Panc1 (cell line): ENCODE results near the gene VWA3B.

ENCODE experiments used
- POLR2AphosphoS5 ChIP-seq: IDR thresholded peaks from 2 replicates; pipeline ENCODE4 v1.6.1; 2012; ENCODE audit warnings: mild to moderate bottlenecking, low read depth, low read length, moderate library complexity
- SIN3A ChIP-seq: IDR thresholded peaks from 2 replicates; pipeline ENCODE4 v1.6.1; 2012; ENCODE audit warnings: low read depth, mild to moderate bottlenecking, low read length, moderate library complexity, borderline replicate concordance; ENCODE audit not compliant: insufficient read depth
- TCF7L2 ChIP-seq: IDR thresholded peaks from 2 replicates; pipeline ENCODE4 v1.6.1; 2011; ENCODE audit warnings: mild to moderate bottlenecking, low read depth, low read length, inconsistent platforms
- TF ChIP-seq, protein P1 (sequence below): fragments of 450-650 bp; IDR thresholded peaks from 2 replicates; pipeline ENCODE4 v1.5.1; 2017; ENCODE audit warnings: mild to moderate bottlenecking
- TF ChIP-seq, protein P2 (sequence below), 2 experiments: IDR thresholded peaks; 2 replicates each; pipeline ENCODE4 v1.6.1; 2011 to 2012; ENCODE audit warnings: low read depth in 2 of 2, control low read depth in 1 of 2, low read length in 1 of 2, mild to moderate bottlenecking in 1 of 2, moderate library complexity in 1 of 2; ENCODE audit not compliant: insufficient read depth in 1 of 2

DNA sequence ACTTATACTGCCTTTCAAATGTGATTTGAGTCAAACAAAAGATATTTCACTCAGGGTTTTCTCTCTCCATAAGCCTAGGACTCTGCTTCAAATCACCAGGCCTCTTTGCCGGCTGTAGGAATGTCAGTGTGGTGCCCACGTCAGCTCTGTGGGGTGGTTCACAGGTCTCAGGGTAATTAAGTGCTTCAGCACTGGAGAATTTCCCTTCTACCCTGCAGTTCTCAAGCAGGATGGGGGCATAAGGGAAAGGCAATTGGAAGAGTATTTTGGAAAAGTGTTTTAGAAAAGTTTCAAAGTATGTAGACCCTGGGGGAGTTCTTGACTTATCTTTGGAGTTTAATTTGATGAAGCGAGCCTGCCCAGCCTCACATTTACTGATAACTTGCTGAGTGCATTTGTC, 268.9 kb downstream of the VWA3B start:
- TF ChIP-seq, protein P1, sequence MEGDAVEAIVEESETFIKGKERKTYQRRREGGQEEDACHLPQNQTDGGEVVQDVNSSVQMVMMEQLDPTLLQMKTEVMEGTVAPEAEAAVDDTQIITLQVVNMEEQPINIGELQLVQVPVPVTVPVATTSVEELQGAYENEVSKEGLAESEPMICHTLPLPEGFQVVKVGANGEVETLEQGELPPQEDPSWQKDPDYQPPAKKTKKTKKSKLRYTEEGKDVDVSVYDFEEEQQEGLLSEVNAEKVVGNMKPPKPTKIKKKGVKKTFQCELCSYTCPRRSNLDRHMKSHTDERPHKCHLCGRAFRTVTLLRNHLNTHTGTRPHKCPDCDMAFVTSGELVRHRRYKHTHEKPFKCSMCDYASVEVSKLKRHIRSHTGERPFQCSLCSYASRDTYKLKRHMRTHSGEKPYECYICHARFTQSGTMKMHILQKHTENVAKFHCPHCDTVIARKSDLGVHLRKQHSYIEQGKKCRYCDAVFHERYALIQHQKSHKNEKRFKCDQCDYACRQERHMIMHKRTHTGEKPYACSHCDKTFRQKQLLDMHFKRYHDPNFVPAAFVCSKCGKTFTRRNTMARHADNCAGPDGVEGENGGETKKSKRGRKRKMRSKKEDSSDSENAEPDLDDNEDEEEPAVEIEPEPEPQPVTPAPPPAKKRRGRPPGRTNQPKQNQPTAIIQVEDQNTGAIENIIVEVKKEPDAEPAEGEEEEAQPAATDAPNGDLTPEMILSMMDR, result no peak
- TF ChIP-seq POLR2AphosphoS5 (no peak), SIN3A (no peak), TCF7L2 (no peak)
- TF ChIP-seq, protein P2, sequence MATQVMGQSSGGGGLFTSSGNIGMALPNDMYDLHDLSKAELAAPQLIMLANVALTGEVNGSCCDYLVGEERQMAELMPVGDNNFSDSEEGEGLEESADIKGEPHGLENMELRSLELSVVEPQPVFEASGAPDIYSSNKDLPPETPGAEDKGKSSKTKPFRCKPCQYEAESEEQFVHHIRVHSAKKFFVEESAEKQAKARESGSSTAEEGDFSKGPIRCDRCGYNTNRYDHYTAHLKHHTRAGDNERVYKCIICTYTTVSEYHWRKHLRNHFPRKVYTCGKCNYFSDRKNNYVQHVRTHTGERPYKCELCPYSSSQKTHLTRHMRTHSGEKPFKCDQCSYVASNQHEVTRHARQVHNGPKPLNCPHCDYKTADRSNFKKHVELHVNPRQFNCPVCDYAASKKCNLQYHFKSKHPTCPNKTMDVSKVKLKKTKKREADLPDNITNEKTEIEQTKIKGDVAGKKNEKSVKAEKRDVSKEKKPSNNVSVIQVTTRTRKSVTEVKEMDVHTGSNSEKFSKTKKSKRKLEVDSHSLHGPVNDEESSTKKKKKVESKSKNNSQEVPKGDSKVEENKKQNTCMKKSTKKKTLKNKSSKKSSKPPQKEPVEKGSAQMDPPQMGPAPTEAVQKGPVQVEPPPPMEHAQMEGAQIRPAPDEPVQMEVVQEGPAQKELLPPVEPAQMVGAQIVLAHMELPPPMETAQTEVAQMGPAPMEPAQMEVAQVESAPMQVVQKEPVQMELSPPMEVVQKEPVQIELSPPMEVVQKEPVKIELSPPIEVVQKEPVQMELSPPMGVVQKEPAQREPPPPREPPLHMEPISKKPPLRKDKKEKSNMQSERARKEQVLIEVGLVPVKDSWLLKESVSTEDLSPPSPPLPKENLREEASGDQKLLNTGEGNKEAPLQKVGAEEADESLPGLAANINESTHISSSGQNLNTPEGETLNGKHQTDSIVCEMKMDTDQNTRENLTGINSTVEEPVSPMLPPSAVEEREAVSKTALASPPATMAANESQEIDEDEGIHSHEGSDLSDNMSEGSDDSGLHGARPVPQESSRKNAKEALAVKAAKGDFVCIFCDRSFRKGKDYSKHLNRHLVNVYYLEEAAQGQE (IDR thresholded peaks at IDR 0.05; ENCODE audit: insufficient read depth in 1 of 2, low read depth in 2 of 2, low read length in 1 of 2), result no peak
